NCI-H510A (cell line): ENCODE results near the gene GGTLC2.
"Not testable (repeated sequence)": the region's sequence is repeated elsewhere in the genome, so short reads cannot be mapped to it uniquely, and the experiment has no call there.

Source experiments
- DNase-seq: peaks from one replicate; lab custom pipeline; 2025; lab: John Stamatoyannopoulos, UW

GGTLC2 gene

DNA sequence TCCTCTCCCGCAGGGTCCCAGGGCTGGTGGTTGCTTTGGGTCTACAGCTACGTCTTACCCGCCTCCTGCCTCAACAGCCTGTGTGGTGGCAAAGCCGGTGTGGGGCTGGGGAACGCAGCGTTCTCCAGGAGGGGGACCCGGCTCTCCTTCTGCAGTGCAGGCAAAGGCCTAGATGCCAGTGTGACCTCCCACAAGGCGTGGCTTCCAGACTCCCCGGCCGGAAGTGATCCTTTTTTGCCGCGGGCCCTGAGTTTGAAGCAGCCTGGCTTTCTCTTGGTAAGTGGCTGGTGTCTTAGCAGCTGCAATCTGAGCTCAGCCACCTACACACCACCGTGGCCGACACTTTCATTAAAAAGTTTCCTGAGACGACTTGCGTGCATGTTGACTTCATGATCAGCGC, 6.1 kb upstream of the GGTLC2 start:
- DNase-seq, result not testable (repeated sequence)

DNA sequence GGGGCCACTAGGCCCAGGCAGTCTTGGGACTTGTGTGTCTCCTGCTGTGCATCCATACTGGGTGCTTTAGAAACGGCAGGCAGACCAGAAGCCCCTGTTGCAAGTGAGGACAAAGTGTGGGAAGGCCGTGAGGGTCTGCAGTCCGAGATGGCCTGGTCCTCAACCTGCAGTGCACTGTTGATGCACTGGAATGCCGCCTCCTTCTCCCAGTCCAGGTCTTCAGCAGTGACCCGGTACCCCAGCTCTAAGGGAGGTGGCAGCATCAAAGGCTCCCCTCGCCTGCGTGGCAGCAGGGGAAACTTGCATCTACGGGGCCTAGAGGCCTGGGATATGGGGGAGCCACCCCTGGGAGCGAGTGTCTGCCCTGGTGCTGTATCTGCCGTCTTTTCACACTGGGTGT, 2.2 kb upstream of the GGTLC2 start:
- not testable (repeated sequence) for DNase-seq

GRCh38 chr22:22645969-22646368, 1.6 kb downstream of the GGTLC2 start:
- DNase-seq, result not testable (repeated sequence)

- not testable (repeated sequence) for DNase-seq
Measured at GRCh38 chr22:22647952-22648351, 3.5 kb downstream of the GGTLC2 start.

- not testable (repeated sequence) for DNase-seq
Measured at GRCh38 chr22:22648863-22649536, 4.6 kb downstream of the GGTLC2 start.

- not testable (repeated sequence) for DNase-seq
Measured at GRCh38 chr22:22649761-22650160, 5.3 kb downstream of the GGTLC2 start.

DNA sequence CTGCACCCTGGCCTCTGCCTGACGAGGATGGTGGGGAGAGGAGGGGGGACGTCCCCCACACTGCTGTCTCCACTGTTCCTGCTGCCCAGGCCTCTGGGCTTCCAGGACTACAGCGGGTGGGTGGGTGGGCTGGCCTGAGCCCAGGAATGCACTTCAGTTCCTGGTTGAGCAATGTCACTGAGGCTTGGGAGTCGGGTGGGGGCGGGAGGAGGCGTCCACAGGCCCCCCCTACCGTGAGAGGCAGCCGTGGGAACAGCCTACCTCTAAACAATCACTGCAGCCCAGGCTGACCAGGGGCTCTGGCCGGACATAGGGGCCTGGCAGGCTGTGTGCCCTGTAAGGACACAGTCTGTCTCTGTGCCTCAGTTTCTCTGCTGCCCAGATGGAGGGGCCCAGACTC, 6.0 kb downstream of the GGTLC2 start:
- DNase-seq, result not testable (repeated sequence)

GRCh38 chr22:22650803-22651515, 6.5 kb downstream of the GGTLC2 start:
- not testable (repeated sequence) for DNase-seq

DNA sequence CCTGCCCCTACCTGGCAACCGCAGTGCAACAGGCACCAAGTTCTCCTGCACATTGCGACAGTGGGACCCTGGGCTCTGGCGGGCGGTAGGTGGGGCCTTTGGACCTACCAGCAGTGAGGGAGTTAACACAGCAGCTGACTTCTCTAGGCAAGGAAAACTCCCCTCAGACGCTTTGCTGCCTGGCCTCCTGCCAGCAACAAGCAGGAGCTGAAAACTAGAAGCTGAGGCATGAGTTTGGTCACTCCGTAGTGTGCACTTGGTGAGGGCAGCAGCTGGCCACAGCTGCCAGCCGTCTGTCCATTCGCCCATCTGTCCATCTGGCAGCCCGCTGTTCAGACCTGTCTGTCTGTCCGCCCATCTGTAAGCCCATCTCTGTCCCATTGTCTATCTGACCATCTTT, 7.2 kb downstream of the GGTLC2 start:
- not testable (repeated sequence) for DNase-seq

DNA sequence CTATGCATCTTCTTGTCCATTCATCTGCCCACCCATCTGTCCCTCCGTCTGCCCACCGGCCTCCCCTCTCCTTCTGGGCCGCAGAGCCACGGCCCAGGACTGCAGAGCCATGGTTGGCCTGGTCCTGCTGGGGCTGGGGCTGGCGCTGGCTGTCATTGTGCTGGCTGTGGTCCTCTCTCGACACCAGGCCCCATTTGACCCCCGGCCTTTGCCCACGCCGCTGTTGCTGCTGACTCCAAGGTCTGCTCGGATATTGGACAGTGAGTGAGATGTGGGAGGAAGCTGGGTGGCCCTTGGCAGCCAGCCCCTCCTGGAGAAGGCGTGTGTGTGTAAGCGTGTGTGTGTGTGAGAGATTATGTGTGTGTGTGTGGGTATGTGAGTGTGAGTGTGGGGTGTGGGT, 7.7 kb downstream of the GGTLC2 start:
- DNase-seq, result not testable (repeated sequence)

DNA sequence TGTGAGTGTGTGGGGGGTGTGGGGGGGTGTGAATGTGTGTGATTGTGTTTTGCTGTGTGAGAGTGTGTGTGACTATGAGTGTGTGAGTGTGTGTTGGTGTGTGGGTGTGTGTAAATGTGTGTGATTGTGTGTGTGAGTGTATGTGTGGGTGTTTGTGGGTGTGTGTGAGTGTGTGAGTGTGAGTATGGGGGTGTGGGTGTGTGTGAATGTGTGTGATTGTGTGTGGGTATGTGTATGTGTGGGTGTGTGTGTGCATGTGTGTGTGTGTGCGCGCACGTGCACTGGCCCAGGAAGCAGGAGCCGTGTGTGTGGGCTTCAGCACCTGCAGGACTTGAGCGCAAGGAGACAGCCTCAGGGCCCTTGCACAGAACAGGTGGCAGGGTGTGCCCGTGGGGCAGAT, 8.2 kb downstream of the GGTLC2 start:
- not testable (repeated sequence) for DNase-seq

DNA sequence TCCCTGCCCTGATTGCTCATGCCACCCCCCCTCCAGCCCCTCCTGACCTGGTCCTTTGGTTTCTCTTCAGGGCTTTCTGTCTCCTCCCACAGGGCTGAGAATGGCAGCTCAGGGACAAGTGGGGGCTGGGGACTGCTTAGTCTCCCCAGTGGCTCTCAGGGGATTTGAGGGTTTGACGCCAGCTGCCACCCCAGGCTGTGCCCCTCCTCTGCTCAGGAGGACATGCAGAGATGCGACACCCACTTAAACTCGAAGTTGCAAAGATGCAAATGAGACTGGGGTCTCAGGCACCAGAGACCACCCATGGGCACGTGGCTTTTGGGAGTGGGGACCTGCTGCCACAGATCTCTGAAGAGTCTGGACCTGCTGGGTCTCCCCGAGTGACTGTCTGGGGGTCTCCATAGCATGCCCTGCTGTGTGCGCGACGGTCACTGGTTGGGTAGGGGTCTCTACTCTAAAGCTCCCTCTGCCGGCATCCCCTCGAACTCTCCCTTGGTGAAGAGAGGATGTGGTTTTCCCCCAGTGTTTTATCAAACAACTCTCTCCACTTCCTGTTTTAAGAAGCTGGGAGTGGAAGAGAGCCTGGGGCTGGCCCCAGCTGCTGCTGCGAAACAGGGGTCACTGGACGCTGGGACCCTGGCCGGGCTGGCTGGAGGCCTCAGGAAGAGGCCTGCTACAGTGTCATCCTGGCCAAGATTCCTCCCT, 9.4 kb downstream of the GGTLC2 start:
- not testable (repeated sequence) for DNase-seq

DNA sequence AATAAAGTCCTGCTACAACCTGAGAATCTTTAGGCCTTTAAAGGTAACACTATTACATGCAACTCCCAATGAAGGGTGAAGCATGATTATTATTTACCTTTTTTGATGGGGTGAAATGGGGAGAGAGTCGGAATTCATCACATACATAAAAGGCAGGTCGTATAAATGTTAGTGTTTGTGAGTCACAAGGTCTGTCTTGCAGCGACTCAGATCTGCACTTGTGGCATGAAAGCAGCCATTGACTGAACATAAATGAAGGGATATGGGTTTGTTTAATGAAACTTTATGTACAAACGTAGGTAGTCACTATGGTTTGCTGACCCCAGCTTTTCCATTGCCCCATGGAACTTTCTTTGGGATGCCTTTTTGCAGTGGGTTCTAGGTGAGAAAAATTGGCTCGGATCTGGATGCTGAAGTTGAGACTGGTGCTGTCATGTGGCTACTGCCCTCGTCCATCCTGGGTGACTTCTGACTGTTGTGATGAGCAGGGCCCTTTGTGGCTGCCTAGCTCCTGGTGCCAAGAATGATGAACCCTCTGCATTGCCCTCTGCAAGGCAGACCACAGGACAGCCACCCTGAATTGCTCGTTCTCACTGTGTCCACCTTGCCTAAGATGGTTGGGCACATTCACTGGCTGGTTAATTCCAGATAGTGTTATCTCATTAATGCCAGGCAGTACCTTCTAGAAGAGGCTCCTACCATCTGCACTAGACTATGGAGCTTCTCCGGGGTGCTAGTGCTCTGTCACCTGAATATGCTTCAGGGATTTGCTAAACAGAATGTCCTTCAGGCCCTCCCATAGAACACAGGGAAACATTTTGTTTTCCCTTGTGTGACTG, 11.3 kb downstream of the GGTLC2 start:
- DNase-seq, result no peak

GRCh38 chr22:22657712-22658111, 13.3 kb downstream of the GGTLC2 start:
- no peak for DNase-seq

DNA sequence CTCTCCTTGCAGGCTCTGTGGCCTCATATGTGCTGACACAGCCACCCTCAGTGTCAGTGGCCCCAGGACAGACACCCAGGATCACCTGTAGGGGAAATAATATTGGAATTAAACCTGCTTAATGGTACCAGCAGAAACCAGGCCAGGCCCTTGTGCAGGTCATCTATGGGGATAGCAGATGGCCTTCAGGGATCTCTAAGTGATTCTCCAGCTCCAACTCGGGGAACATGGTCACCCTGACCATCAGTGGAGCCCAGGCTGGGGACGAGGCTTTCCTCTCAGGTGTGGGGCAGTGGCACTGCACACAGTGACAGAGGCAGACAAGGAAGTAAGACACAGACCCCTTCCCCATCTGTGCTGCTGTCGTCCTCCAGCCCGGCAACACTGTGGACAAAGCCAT, 16.9 kb downstream of the GGTLC2 start:
- DNase-seq, result no peak

DNA sequence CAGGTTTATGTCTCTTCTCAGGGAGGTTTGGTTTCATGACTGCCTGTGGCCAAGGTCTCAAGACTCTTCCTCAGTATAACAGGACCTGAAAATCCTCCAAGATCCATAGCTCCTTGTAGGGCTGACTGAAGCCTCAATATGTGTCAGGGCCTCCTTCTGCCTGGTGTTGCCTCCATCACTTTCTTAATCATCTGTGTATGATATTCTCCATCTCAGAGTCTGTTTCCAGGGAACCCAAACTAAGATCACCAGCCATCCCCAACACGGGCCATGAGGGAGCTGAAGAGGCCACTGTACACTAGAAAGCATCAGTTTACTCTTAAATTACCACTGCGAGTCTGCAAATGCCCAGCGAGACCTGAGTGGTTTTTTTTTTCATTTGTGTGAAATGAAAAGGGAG, 17.7 kb downstream of the GGTLC2 start:
- DNase-seq, result no peak

- DNase-seq, result no peak
Measured at GRCh38 chr22:22663861-22664800, 19.7 kb downstream of the GGTLC2 start.

DNA sequence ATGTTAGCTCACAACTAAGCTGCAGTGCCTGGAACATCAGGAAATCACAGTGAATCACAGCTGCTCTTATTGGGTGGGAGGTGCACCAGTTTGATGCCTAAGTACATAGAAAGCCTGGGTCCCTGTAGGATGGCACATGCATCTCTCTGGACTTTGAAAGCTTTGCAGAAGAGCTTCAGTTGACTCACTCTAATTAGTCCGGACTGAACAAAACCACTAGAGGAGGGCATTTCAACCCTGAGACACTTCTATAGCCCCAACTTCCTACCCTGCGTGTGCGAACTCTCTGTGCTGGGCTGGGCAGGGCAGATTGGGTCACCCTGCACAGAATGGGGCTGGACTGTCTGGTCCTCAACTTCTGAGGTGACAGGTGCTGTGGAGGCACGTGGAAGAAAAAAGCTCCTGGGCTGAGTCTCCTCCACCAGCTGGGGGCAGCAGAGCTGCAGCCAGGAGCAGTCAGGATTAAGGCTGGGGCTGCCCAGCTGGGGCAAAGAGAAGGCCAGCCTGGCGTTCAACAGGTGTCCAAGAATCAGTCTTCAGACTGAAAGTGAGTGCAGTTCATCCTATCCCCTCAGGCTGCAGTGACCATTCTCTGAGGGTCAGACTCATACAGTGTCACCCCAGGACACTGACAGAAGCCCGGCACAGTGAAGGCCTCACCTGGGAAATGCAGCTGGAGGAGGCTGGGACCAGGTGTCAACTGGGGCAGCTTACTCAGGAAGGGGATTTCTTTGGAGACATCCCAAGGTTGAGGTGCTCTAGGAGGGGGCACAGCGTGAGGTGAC, 22.1 kb downstream of the GGTLC2 start:
- DNase-seq, result no peak

- no peak for DNase-seq
Measured at GRCh38 chr22:22667966-22668880, 23.8 kb downstream of the GGTLC2 start.
